Transverse colon (tissue), 4 donors: ENCODE data around the gene PALMD. TPM values are rescaled to one million over a fixed set of nuclear protein-coding genes. Genes with fewer than 3 reads are reported as not detected.

Source experiments
- DNase-seq: peaks from one replicate; pipeline ENCODE4 v3.0.0-alpha.2; 2019
- H3K27ac ChIP-seq, 4 donors: fragments of 200-600 bp; sonication (generic); 2 replicates each; pipeline ENCODE4 v1.5.1; 2016 to 2018; ENCODE audit warnings: inconsistent platforms in 4 of 4
- H3K27me3 ChIP-seq: fragments of 200-600 bp; sonication (generic); 2 replicates; pipeline ENCODE4 v1.5.1; 2017; ENCODE audit warnings: inconsistent platforms
- H3K36me3 ChIP-seq, 4 donors: fragments of 200-600 bp; sonication (generic); 2 replicates each; pipeline ENCODE4 v1.5.1; 2017 to 2019; ENCODE audit warnings: inconsistent platforms in 4 of 4
- H3K4me1 ChIP-seq, 4 donors: fragments of 200-600 bp; sonication (generic); 2 replicates each; pipeline ENCODE4 v1.5.1; 2017 to 2020; ENCODE audit warnings: inconsistent platforms in 4 of 4
- H3K4me3 ChIP-seq, 4 donors: fragments of 200-600 bp; sonication (generic); 1 replicate in 1 of 4; 2 replicates in 3 of 4; pipeline versions ENCODE4 v1.5.1 to v1.6.1; 2017 to 2019; ENCODE audit warnings: inconsistent platforms in 4 of 4
- H3K9me3 ChIP-seq, 2 donors: fragments of 200-600 bp; sonication (generic); 2 replicates each; pipeline ENCODE4 v1.5.1; 2017 to 2019; ENCODE audit warnings: inconsistent platforms in 2 of 2
- EP300 ChIP-seq: sonication (generic); formaldehyde crosslinking; IDR thresholded peaks from one replicate; pipeline ENCODE4 v1.6.1; 2017; ENCODE audit warnings: antibody characterized with exemption, low read depth
- POLR2A ChIP-seq: fragments of 450-650 bp; IDR thresholded peaks from one replicate; pipeline ENCODE4 v1.6.1; 2016; ENCODE audit warnings: antibody characterized with exemption, mild to moderate bottlenecking, moderate library complexity
- POLR2AphosphoS5 ChIP-seq, 3 donors: sonication (generic); formaldehyde crosslinking; IDR thresholded peaks; one replicate each; pipeline ENCODE4 v1.6.1; 2016; ENCODE audit warnings: antibody characterized with exemption in 3 of 3
- WGBS, 2 donors: methylation state at CpG; one replicate each; pipeline ENCODE4 v1.1.5; 2018; ENCODE audit warnings: low coverage in 1 of 2; 5-methylcytosine and 5-hydroxymethylcytosine counted together
- in situ Hi-C, 4 donors: fragments of 200-750 bp; cut with MboI; loops; one replicate each; pipeline versions ENCODE4 v1.15.0 to v1.15.1; 2017; ENCODE audit warnings: low sequenced_read_pairs in 3 of 4, low pct_ligation_motif_present in 1 of 4, low pct_unique_long_range_greater_than_20kb in 1 of 4
- intact Hi-C: fragments of 100-400 bp; cut with DNase I; formaldehyde crosslinking; loops from one replicate; pipeline ENCODE4 v1.15.1; 2023; ENCODE audit warnings: low total_unique reads
- total RNA-seq, 4 donors: library from RNA; depleted of rRNA; stranded (reverse); fragments of >200 nt; gene quantifications; one replicate each; pipeline ENCODE4 v1.1.0, GENCODE V29; 2016
- TF ChIP-seq, protein P1 (sequence below), 5 experiments: fragments of 200-600 bp in 3 of 5; fragments of 450-650 bp in 2 of 5; sonication (generic) in 3 of 5; IDR thresholded peaks; 1 replicate in 2 of 5; 2 replicates in 3 of 5; pipeline ENCODE4 v1.5.1; 2016 to 2017; ENCODE audit warnings: antibody characterized with exemption in 5 of 5, inconsistent platforms in 3 of 5, mild to moderate bottlenecking in 2 of 5, moderate library complexity in 1 of 5

The PALMD gene
- total RNA-seq, 4 donors from 2014 or later, result 1.9 to 4.4 (median 2.9) TPM

- no peak overlapping the region for H3K4me3 ChIP-seq
- H3K27me3 ChIP-seq, result no peaks in the 10 kb centered on the region
- 69 to 70% methylated on average over 2 of the region's 2 CpGs for WGBS, 2 donors
- TF ChIP-seq, protein P1, sequence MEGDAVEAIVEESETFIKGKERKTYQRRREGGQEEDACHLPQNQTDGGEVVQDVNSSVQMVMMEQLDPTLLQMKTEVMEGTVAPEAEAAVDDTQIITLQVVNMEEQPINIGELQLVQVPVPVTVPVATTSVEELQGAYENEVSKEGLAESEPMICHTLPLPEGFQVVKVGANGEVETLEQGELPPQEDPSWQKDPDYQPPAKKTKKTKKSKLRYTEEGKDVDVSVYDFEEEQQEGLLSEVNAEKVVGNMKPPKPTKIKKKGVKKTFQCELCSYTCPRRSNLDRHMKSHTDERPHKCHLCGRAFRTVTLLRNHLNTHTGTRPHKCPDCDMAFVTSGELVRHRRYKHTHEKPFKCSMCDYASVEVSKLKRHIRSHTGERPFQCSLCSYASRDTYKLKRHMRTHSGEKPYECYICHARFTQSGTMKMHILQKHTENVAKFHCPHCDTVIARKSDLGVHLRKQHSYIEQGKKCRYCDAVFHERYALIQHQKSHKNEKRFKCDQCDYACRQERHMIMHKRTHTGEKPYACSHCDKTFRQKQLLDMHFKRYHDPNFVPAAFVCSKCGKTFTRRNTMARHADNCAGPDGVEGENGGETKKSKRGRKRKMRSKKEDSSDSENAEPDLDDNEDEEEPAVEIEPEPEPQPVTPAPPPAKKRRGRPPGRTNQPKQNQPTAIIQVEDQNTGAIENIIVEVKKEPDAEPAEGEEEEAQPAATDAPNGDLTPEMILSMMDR (IDR thresholded peaks at IDR 0.05), result no peak
- TF ChIP-seq POLR2AphosphoS5 (IDR thresholded peaks at IDR 0.05) (no peak), POLR2A (no peak), EP300 (no peak)
- no peaks in the 10 kb centered on the region for H3K36me3 ChIP-seq
- in situ Hi-C loops (no loop called here), intact Hi-C loops (no loop called here)
- no peak for DNase-seq
- H3K9me3 ChIP-seq, result no peaks in the 10 kb centered on the region
- H3K27ac ChIP-seq, result no peak overlapping the region
- peaks cover 3 to 28% (median 16%) of the 10 kb centered on the region in 4 donors for H3K4me1 ChIP-seq
These were observed 89.9 kb downstream of the PALMD start for GRCh38 chr1:99735852-99736251.

GRCh38 chr1:99737016-99737415 lies 91.1 kb downstream of the PALMD start:
- in situ Hi-C loops, result no loop called here
- WGBS, 2 donors, result 26 to 34% methylated on average over 2 to 4 of the region's 4 CpGs
- H3K4me3 ChIP-seq, result no peak overlapping the region
- peak; percentile 26 for DNase-seq
- H3K9me3 ChIP-seq, result no peaks in the 10 kb centered on the region
- peaks cover 3 to 28% (median 17%) of the 10 kb centered on the region in 4 donors for H3K4me1 ChIP-seq
- intact Hi-C loops, result no loop called here
- peaks cover 0 to 5% (median 0%) of the 10 kb centered on the region in 4 donors for H3K36me3 ChIP-seq
- no peaks in the 10 kb centered on the region for H3K27me3 ChIP-seq
- H3K27ac ChIP-seq, result peak overlapping the region in 2 of 4 donors; percentile 15 to 44
- TF ChIP-seq POLR2AphosphoS5 (IDR thresholded peaks at IDR 0.05), result no peak
- TF ChIP-seq, protein P1 (IDR thresholded peaks at IDR 0.05), result peak; percentile 24 to 53 (median 40)
- TF ChIP-seq POLR2A, result no peak
- no peak for TF ChIP-seq EP300

- peaks cover 0 to 9% (median 0%) of the 10 kb centered on the region in 4 donors for H3K36me3 ChIP-seq
- 51 to 54% methylated on average over 6 of the region's 6 CpGs for WGBS, 2 donors
- H3K4me3 ChIP-seq, result no peak overlapping the region
- intact Hi-C loops, result no loop called here
- TF ChIP-seq, protein P1 (IDR thresholded peaks at IDR 0.05), result no peak
- TF ChIP-seq POLR2AphosphoS5 (IDR thresholded peaks at IDR 0.05) (peak in 1 of 3 donors; percentile 31), EP300 (no peak), POLR2A (no peak)
- in situ Hi-C loops, result no loop called here
- no peaks in the 10 kb centered on the region for H3K27me3 ChIP-seq
- no peak for DNase-seq
- H3K9me3 ChIP-seq, result no peaks in the 10 kb centered on the region
- peak overlapping the region; percentile 45 to 58 (median 54) for H3K27ac ChIP-seq
- H3K4me1 ChIP-seq, result peaks cover 3 to 28% (median 17%) of the 10 kb centered on the region in 4 donors
These were observed 93.0 kb downstream of the PALMD start for GRCh38 chr1:99738858-99739465.

GRCh38 chr1:99740141-99740540 lies 94.2 kb downstream of the PALMD start:
- in situ Hi-C loops, result no loop called here
- Histone ChIP-seq H3K9me3 (no peaks in the 10 kb centered on the region), H3K27me3 (no peaks in the 10 kb centered on the region), H3K27ac (peak overlapping the region; percentile 45 to 58 (median 54)), H3K4me1 (peaks cover 3 to 28% (median 17%) of the 10 kb centered on the region in 4 donors), H3K36me3 (peaks cover 0 to 9% (median 2%) of the 10 kb centered on the region in 4 donors), H3K4me3 (no peak overlapping the region)
- DNase-seq, result no peak
- TF ChIP-seq POLR2AphosphoS5 (IDR thresholded peaks at IDR 0.05), result no peak
- no peak for TF ChIP-seq POLR2A
- TF ChIP-seq, protein P1 (IDR thresholded peaks at IDR 0.05), result no peak
- TF ChIP-seq EP300, result no peak
- 33% methylated on average over 1 of the region's 1 CpG; no CpG with 5 or more reads in 1 of the 2 donors for WGBS, 2 donors
- intact Hi-C loops, result no loop called here

Other genes starting within 250 kb of the PALMD start
- gene FRRS1, start 120.5 kb downstream of the PALMD start, total RNA-seq, result 10 to 100 TPM in 2 of 4 donors, 1 to 10 TPM in 2; 3.0 to 32.4 (median 18.9) TPM
- gene AGL, start 204.2 kb downstream of the PALMD start, total RNA-seq, result 10 to 100 TPM in 2 of 4 donors, 1 to 10 TPM in 2; 8.0 to 25.9 (median 17.1) TPM